ENCODE results near the gene FNIP1.
"Not testable (repeated sequence)": the region's sequence is repeated elsewhere in the genome, so short reads cannot be mapped to it uniquely, and the experiment has no call there.

Gene FNIP1

DNA sequence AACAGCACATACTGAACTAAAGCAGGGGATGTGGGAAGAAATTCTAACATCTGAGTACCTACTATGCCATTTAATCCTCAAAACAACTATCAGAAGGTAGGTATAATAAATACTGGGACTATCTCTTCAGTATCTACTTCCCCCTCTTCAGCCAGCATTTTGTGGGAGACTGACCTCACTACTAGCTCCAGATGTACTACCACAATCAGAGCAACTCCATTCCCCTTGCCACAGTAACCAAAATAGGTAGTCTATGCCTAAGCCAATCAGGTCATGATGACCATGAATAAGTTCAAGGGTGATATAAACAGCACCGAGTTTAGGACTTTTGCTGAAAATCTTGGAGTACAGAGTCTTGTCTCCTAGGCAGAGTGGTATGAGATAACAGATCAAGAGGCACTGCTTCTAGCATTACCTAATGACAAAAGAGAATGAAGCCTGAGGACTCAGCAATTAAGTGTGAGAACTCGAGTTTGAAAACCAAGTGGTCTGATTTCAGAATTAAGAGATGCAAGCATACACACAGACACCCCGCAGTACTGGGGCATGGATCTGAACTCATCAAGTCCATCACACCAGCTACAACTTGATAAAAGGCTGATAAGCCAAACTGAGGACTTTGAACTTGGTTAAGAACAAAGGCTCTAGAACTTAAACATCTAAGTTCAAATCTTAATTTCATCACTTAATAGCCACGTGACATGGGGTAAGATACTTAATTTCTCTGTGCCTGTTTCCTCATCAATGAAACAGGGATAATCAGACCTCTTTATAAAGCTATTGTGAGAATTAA, 9.7 kb downstream of the FNIP1 start:
- DNase-seq (ENCODE audit: low read depth in 3 of 3): no peak

DNA sequence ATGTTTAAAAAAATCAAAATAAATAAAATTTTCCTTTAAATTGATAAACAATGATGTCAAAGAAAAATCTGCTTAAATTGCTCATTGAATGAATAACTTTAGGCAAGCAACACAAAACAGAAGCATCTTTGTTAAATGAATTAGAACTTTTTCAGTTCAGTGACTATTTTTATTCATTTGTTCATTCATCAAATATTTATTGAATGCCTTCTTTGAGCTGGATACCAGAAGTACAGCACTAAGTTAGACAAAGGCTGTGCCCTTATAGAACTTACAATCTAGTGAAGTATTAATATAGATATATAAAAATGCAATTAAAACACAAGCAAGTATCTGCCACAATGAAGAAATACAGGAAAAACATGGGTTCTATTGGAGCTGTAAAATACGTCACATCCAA, 10.8 kb downstream of the FNIP1 start:
- DNase-seq (ENCODE audit: low read depth in 3 of 3): no peak

DNA sequence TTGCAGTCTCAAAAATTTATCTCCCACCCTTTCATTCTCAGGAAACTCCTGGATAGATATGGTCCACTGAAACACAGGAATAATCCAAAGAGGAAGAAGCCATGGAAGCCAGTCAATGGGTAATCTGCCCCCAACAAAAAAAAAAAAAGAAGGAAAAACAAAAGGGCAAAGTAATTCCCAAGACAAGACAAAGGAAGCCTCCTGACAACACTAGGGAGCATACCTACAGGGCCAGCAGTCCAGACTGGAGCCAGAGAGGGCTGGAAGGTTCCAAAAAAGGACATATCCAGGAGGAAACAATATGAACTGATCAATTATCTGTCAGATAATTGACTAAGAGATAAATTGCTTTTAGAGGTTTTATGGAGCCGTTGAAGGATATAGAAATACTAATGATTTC, 12.9 kb downstream of the FNIP1 start:
- no peak for DNase-seq (ENCODE audit: low read depth in 3 of 3)

DNA sequence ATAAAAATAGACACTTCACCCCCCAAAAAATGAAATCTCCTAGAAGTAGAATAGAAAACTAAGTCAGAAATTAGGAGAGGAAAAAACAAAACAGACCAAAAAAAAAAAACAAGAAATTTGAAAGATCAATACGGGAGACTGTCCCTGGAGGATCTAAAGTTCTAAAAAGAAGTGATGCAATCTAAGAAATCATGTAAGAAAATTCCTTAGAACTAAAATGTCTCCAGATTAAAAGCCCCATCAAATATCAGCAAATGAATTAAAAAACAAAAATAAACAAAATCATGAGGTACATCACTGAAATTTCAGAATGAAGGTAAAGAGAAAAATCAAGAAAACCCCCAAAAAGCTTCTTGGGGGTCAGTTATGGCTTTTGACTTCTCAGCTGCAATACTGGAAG, 13.5 kb downstream of the FNIP1 start:
- no peak for DNase-seq (ENCODE audit: low read depth in 3 of 3)

DNA sequence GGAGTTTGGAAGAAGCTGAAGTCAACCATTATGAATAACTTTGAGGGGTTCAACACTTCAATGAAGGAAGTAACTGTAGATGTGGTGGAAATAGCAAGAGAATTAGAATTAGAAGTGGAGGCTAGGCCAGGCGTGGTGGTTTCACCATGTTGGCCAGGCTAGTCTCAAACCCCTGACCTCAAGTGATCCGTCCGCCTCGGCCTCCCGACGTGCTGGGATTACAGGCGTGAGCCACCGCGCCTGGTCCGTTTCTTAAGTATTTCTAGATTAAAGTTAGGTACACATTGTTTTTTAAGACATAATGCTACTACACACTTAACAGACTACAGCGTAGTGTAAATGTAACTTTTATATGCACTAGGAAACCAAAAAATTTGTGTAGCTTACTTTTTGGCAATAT, 14.1 kb downstream of the FNIP1 start:
- no peak for DNase-seq (ENCODE audit: low read depth in 3 of 3)

DNA sequence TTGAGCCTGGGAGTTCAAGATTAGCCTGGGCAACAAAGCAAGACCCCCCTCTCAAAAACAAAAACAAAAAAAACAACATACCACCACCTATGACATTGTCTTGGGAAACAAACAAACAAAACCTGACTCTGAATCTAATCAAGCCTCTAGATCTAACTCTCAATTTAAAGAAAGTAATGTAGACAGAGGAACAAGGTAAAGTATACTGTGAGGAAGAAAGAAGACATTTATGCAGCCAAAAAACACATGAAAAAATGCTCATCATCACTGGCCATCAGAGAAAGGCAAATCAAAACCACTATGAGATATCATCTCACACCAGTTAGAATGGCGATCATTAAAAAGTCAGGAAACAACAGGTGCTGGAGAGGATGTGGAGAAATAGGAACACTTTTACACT, 18.7 kb downstream of the FNIP1 start:
- DNase-seq (ENCODE audit: low read depth in 3 of 3): not testable (repeated sequence)

DNA sequence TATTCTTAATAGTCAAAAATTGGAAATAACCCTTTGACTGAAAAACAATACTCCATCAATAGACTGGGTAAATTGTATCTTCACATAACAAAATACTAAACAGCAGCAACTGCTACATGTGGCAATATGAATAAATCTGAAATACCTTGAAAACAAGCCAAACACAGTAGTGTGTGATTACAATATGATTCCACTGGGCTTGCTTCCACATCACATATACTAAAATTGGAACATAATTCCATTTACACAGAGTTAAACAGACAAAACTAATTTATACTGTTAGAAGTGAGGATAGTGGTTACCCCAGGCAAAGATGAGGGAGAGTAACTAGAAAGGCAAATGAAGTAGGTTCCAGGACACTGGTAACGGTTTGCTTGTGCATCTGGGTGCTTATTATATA, 20.4 kb downstream of the FNIP1 start:
- DNase-seq (ENCODE audit: low read depth in 3 of 3): no peak

DNA sequence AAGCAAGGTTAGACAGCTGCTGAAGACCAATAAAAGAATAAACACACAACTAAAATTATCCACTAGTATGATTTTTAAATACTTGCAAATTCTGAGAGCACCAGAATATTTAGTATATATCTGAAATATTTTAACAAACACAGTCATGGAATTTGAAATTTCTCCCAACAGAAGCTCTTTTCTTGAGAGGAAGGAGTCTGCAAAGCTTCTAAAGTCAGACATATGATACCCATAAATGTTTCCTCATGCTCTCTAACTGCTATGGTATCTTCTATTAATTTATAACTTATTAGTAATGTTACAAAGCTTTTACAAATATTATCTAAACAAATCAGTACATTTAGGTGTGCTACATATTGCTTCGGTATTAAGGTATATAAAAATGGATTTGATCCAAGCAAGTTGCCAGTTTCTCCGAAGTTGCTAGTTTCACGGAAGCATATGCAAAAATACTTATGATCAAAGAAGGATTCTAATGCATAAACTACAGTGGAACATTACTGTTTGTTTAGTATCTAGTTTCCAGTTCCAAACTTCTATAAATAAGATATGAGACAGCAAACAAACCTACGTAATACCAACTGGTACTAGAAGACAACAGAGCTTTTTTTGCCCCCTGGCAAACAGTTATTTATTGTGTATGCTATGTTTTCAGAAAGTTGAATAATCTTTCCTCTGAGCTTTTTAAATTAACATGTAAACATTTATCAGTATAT, 22.0 kb downstream of the FNIP1 start:
- DNase-seq (ENCODE audit: low read depth in 3 of 3): no peak

DNA sequence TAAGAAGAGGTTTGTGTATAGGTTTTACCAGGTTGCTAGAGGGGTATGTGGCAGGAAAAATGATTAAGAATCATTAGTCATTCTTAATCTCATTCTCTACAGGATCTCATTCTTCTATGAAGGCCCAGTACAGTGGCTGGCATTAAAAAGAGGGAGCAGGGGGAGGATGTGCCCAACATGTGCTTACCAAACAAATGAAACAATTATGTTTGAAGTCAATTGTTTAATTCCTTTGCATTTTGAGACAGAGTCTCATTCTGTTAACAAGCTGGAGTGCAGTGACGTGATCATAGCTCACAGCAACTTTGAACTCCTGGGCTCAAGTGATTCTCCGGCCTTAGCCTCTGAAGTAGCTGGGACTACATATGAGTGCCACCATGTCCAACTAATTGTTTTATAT, 23.0 kb downstream of the FNIP1 start:
- no peak for DNase-seq (ENCODE audit: low read depth in 3 of 3)

DNA sequence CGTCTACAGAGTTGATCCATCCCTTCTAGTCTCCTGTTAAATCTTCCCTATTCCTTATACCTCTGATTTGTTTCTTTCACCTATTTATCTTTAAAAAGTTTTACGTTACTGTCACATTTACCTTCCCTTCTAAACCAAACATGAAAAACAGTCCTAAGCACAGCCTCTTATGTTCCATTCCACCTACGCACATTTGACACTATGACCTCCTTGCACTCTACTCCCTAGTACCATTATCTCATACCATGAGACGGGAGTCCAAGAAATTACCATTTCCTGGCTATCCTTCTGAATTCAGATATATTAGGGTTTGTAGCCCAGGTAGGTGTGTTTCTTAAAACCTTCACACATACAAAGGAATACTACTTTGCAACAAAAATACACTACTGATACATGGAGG, 25.1 kb downstream of the FNIP1 start:
- no peak for DNase-seq (ENCODE audit: low read depth in 3 of 3)

DNA sequence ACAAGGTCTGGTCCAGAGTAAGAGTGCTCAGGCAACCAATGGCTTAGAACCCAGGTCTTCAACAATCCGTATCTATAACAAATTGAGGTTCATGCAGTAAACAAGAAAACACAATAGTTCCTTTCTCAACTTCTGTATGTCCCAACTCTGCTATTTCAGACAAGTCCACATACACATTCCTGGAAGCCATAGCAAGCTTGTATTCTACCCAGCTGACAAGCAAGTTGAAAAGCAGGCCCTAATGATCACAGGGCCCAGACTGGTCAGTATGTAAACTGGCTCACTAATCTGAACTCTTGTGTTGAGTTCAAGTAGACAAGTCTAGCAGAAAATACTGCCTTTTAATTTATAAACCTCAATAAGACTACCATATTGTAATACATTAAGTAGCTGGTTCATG, 26.9 kb downstream of the FNIP1 start:
- no peak for DNase-seq (ENCODE audit: low read depth in 3 of 3)

DNA sequence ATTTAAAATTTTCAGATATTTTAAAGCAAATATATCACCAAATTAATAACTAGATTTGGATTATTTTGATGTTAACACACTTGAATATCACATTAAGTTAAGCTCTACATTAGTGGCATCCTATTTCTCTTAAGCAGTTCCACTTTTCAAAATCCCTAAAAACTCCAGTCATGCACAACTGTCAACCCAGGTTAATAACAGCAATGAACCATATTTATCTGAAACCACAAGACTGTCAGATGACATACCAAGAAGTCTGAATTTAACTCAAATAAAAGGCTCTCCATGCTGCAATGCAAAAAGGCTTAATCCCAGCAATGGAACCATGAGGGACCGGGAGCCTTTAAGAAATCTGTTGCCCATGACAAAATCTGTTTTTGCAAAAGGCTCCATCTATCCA, 27.5 kb downstream of the FNIP1 start:
- DNase-seq (ENCODE audit: low read depth in 3 of 3): no peak

DNA sequence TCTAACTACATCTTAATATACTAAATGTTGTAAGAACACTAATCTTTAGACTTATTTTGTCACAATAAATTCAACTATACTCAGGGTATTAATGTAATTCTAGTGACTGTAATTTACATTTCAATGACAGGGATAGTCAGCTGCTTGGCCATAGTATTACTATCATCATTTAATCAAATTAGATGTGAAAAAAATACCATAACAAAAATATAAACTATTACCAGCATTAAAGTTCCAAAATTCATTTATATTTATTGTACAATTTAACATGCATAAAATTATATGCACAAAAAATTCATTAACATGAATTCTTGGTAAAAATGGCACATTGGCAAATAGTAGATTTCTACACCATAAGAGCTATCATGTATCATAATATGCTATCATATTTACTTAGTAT, 28.9 kb downstream of the FNIP1 start:
- DNase-seq (ENCODE audit: low read depth in 3 of 3): no peak

DNA sequence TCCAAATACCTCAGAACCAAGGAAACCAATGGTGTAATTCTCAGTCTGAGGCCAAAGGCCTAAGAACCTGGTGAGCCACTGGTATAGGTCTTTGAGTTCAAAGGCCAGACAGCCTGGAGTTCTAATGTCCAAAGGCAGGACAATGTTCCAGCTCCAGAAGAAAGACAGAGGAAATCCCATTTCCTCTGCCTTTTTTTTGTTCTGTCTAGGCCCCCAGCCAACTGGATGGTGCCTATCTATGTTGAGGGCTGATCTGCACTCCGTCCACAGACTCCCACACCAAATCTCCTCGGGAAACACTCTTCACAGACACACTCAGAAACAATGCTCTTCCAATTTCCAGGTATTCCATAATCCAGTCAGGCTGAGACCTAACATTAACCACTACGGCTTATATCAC, 30.1 kb downstream of the FNIP1 start:
- DNase-seq (ENCODE audit: low read depth in 3 of 3): no peak

DNA sequence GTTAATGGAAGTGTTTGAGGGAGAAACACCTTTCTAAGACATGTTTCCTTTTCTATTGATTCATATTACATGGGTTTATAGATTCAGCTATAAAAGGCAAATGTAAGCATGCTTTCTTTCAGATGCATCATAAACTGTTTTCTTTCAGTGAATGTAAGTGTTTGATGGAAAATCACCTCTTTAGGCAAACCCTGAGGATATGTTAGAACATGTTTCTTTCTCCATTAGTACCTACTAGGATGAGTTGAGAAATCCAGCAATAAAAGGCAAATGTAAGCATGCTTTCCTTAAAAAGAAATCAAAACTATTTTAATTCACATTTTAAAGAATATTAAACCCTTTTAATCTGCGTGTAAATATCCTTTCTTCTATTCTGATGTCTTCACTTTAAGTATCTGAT, 31.6 kb downstream of the FNIP1 start:
- DNase-seq (ENCODE audit: low read depth in 3 of 3): no peak

DNA sequence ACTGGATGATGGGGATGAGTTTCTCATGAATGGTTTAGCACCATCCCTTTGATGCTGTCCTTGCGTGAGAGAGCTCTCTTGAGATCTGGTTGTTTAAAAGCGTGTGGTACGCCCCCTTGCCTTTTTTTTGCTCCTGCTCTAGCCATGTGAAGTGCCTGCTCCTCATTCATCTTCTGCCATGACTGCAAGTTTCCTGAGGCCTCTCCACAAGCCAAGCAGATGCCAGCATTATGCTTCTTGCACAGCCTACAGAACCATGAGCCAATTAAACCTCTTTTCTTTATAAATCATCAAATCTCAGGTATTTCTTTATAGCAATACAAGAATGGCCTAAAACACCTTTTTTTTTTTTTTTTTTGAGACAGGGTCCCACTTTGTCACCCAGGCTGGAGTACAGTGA, 32.8 kb downstream of the FNIP1 start:
- DNase-seq (ENCODE audit: low read depth in 3 of 3): no peak

DNA sequence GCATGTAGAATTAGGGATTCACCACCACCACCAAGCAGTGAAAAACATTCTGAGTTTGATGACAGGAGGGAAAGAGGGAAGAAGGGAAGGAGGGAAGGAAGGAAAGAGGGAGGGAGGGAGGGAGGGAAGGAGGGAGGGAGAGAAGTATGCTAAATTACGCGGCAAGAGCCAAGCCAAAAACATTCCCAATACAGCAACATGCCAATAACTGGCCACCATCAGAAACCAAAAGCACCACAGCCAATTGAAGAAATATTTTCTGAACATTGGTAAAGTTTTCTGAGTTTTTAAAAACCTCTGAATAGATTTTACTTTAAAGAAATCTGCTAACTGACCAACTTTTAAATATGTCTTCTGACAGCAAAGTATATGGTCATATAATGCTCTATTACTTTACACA, 36.0 kb downstream of the FNIP1 start:
- DNase-seq (ENCODE audit: low read depth in 3 of 3): no peak

DNA sequence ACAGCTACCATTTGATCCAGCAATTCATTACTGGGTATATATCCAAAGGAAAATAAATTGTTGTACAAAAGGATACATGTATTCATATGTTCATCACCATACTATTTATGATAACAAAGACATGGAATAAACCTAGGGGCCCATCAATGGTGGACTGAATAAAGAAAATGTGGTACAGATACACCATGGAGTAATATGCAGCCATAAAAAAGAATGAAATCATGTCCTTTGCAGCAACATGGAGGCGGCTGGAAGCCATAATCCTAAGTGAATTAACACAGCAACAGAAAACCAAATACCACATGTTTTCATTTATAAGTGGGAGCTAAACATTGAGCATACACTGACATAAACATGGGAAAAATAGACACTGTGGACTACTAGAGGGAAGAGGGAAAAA, 37.1 kb downstream of the FNIP1 start:
- no peak for DNase-seq (ENCODE audit: low read depth in 3 of 3)

DNA sequence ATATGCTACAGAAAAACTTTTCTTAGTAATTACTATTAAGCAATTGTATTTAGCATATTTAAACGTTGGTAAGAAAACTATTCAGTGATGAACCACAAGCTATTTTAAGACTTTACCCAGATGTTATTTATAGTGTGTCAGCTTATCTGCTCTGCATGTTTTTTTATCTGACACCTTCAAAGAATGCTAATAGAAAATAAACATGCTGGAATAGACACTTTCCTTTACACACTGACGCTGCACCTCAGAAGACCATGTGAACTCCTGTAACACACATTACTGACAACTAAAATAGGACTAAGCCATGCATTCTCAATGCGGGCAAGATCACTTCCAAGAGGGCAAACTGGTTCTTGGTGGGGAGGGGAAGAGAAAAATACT, 38.3 kb downstream of the FNIP1 start:
- DNase-seq (ENCODE audit: low read depth in 3 of 3): no peak

DNA sequence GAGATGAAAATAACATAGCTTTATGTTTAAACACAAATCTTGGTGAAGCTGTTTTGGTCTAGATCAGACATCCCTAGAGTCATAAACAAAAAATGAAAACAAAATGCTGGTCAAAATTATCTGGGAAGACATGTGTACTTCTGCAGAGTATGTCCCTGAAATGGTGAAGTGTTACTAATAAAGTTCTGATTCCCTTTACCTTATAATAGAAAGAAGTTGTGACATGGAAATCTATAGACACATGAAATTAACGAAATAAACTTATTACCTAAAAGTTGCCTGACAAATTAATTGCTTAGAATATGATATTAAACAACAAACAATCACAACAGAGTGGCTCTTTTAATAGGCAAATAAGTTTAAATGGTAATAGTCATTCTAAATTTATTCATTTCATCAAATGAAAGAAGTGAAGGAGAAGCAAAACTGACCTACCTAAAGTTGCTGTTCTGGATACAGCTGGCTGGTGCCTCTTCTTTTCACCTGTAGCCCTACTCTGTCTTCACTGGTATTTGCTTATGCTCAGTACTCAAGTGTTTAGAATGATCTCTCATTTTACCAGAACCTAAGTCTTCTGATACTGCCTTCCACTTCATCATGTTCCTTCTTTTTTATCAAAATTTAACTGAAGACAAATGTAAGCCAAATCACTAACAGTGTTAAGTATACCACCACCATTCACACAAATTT, 38.8 kb downstream of the FNIP1 start:
- no peak for DNase-seq (ENCODE audit: low read depth in 3 of 3)

DNA sequence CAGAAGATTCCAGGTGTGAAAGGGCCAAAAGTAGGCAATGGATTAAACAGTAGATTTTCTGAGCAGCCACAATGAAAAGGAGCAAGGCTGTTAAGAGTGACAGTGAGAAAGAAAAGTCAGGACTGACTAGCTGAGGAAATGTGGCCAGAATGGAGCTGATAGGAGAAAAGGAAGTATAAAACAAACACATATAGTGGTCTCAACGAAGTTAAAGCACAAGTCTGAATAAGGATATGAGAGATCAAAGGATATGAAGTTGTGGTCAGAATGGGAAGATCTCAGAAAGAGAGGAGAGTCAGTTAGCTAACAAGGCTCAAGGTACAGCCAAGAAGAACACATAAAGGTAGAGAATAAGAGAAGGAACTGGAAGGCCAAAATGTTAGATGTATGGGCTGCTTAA, 39.9 kb downstream of the FNIP1 start:
- DNase-seq (ENCODE audit: low read depth in 3 of 3): no peak

DNA sequence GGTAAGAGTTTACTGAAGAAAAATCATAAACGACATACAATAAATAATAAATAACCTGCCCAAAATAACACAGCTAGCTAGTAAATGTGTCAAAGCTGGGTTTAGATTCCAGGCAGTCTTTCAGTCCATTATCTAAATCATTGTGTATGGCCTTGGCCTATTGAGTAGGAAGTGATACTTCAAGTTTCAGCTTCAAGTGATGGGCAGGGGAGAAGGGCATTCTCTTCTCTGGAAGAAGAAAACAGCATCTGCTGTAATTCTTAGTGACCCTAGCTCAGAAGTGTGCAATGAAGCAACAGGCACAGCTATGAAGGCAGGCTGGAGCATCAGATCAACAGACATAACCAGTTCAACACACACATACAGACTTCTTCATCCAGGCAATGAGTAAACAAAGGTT, 42.5 kb downstream of the FNIP1 start:
- no peak for DNase-seq (ENCODE audit: low read depth in 3 of 3)

DNA sequence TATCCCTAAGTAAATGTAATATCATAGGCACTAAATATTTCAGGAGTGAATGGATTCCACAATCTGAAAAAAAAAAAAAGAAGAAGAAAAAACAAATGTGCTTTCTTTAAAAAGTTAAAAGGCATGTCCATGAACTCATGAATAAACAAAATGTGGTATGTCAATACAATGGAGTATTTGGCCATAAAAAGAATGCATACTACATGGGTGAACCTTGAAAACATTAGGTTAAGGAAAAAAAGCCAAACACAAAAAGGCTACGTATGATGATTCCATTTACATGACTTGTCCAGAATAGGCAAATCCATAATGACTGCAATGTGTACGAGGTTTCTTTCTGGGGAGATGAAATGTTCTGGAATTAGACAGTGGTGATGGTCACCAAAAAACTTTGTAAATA, 45.3 kb downstream of the FNIP1 start:
- DNase-seq (ENCODE audit: low read depth in 3 of 3): no peak

Data from stimulated activated CD4-positive, alpha-beta T cell treated with anti-CD3 and anti-CD28 coated beads, TNF-alpha, amount 100 ng/mL, for 24 hours (primary cell).